Stimulated activated naive B cell treated with anti-CD40 and anti-IgM and Interleukin-4, amounts not matched to agents 10 μg/mL and 1 μg/mL and 100 μg/mL, for 72 hours (primary cell): ENCODE results near the gene MAP1A.
A peak's percentile ranks its signal among the peaks of the same experiment; 100 is the strongest.

ENCODE experiments used
- ATAC-seq, 2 donors: fragments of 150-1000 bp; cut with Tn5 transposase; replicated peaks; 2 replicates each; pipeline ENCODE4 v1.10.0; 2021; ENCODE audit warnings: moderate library complexity in 1 of 2
- DNase-seq: peaks from one replicate; pipeline ENCODE4 v3.0.0; 2021
- H3K27ac Mint-ChIP-seq: one replicate; pipeline ENCODE4 v1.8.0; 2022; ENCODE audit warnings: mild to moderate bottlenecking, mixed read lengths
- H3K27me3 Mint-ChIP-seq, 2 donors: one replicate each; pipeline ENCODE4 v1.8.0; 2022; ENCODE audit warnings: mixed read lengths in 2 of 2
- H3K36me3 Mint-ChIP-seq, 2 donors: one replicate each; pipeline ENCODE4 v1.8.0; 2022; ENCODE audit warnings: mixed read lengths in 2 of 2, mild to moderate bottlenecking in 1 of 2
- H3K4me1 Mint-ChIP-seq, 2 donors: one replicate each; pipeline ENCODE4 v1.8.0; 2022; ENCODE audit warnings: mixed read lengths in 2 of 2, mild to moderate bottlenecking in 1 of 2
- H3K4me3 Mint-ChIP-seq, 2 donors: one replicate each; pipeline ENCODE4 v1.8.0; 2022; ENCODE audit warnings: mild to moderate bottlenecking in 2 of 2, mixed read lengths in 2 of 2, moderate library complexity in 1 of 2
- H3K9me3 Mint-ChIP-seq, 2 donors: one replicate each; pipeline ENCODE4 v1.8.0; 2022; ENCODE audit warnings: mixed read lengths in 2 of 2, mild to moderate bottlenecking in 1 of 2

The MAP1A gene

DNA sequence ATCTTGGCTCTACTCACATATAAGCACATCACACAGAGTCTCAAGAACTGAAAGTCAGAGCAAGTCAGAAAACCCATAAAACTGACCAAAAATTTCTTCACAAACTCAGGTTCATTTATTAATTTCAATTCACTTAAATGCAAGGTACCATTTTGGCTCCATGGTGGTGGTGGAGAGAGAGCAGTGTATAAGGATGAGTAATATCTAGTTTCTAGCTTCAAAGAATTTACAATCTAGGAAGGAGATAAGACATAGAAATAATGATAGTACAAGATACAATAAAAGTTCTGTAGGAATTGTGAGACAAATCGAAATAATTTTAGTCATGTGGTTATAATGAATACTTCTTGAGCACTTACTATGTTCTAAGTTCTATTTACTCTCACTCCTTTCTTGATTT lies 17.8 kb upstream of the MAP1A start:
- Mint-ChIP-seq H3K27me3 (no peaks in the 10 kb centered on the region), H3K9me3 (no peaks in the 10 kb centered on the region), H3K36me3 (no peaks in the 10 kb centered on the region), H3K4me3 (no peak overlapping the region), H3K27ac (no peak overlapping the region), H3K4me1 (no peaks in the 10 kb centered on the region)
- no peak for ATAC-seq
- no peak for DNase-seq

DNA sequence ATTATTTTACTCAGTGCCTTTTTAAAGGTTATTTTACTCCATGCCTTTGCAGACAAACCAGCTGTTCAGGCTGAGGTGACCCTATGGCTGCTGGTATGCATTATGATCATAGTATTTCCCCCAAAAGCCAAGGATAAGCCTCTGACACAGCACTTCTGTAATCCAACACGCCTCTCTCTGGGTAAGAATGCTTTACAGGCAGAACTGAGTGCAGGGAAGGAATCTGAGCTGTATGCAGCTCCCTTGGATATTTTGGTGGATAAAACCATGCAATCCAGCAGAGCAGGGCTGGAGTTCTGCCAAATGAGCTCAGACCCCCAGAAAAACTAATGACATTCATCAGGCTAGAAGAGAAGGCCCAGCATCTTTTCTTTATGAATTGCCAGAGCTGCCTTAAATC lies 11.7 kb upstream of the MAP1A start:
- no peak overlapping the region for H3K4me3 Mint-ChIP-seq
- no peak overlapping the region for H3K27ac Mint-ChIP-seq
- H3K4me1 Mint-ChIP-seq: peaks cover 4 to 12% of the 10 kb centered on the region in 2 donors
- ATAC-seq: no peak
- no peak for DNase-seq
- H3K36me3 Mint-ChIP-seq: no peaks in the 10 kb centered on the region
- H3K9me3 Mint-ChIP-seq: no peaks in the 10 kb centered on the region
- H3K27me3 Mint-ChIP-seq: no peaks in the 10 kb centered on the region

DNA sequence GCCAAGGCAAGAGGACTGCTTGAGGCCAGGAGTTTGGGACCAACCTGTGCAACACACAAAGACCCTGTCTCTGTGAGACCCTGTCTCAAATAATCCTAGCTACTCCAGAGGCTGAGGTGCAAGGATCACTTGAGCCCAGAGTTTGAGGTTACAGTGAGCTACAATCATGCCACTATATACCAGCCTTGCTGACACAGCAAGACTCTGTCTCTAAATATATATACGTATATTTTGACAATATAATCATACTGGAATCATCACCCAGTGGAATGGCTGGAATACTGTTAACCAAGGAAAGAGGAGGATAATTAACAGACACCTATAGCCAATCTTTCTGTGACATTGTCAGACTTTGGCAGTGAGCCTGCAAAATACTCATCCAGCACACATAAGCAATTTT lies 9.0 kb upstream of the MAP1A start:
- no peaks in the 10 kb centered on the region for H3K9me3 Mint-ChIP-seq
- no peaks in the 10 kb centered on the region for H3K36me3 Mint-ChIP-seq
- DNase-seq: no peak
- H3K27me3 Mint-ChIP-seq: peaks cover 4 to 13% of the 10 kb centered on the region in 2 donors
- peaks cover 9 to 22% of the 10 kb centered on the region in 2 donors for H3K4me1 Mint-ChIP-seq
- no peak for ATAC-seq
- H3K4me3 Mint-ChIP-seq: no peak overlapping the region
- H3K27ac Mint-ChIP-seq: no peak overlapping the region

DNA sequence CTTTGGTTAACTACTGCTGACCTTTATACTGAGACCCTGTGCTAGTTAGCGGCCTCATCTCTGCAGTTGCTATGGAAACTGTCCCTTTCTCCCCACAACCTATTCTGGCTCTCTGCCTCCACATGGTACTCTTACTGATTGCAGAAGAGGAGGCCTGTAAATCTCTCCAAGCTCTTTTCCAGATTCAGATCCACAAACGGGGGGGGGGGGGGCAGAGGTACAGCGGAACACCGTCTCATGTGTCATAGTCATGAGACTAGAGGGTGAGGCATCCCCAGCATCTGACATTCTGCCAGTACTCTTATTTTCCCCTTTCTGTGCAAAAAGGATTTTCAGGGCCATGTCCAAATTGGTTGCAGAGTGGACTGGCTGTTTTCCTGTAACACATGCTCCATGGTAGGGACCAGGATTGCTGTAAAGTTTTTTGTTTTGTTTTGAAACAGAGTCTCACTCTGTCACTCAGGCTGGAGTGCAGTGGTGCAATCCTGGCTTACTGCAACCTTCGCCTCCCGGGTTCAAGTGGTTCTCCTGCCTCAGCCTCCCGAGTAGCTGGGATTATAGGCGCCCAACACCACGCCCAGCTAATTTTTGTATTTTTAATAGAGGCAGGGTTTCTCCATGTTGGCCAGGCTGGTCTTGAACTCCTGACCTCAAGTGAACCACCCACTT lies 8.3 kb upstream of the MAP1A start:
- H3K4me3 Mint-ChIP-seq: no peak overlapping the region
- no peak overlapping the region for H3K27ac Mint-ChIP-seq
- H3K27me3 Mint-ChIP-seq: peaks cover 4 to 13% of the 10 kb centered on the region in 2 donors
- ATAC-seq (no peak), DNase-seq (no peak)
- H3K9me3 Mint-ChIP-seq: no peaks in the 10 kb centered on the region
- H3K4me1 Mint-ChIP-seq: peaks cover 11 to 28% of the 10 kb centered on the region in 2 donors
- no peaks in the 10 kb centered on the region for H3K36me3 Mint-ChIP-seq

DNA sequence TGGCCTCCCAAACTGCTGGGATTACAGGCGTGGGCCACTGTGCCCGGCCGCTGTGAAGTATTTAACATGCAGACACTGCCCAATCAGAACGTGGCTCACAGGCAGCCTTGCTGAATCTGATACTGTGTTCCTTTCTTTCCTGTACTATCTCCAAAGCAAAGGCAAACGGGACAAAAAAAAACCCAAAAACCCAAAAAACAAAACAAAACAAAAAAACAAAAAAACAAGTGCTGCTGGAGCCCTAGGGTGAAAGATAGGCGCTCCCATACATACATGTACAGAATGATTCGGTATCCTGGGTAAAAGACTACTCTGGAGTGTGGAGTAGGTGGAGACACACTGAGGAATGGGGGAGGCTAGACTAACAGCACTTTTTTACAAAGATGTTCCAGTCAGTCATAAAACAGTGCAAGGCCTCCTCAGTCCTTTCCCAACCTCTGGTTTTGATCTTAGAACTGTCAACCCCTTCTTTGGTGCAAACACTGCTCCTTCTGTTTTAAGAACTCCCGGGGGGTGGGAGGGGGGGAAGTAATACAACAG lies 7.7 kb upstream of the MAP1A start:
- Mint-ChIP-seq H3K4me1 (peaks cover 13 to 33% of the 10 kb centered on the region in 2 donors), H3K27me3 (peaks cover 8 to 13% of the 10 kb centered on the region in 2 donors), H3K27ac (peak overlapping the region; percentile 95), H3K9me3 (no peaks in the 10 kb centered on the region), H3K4me3 (peak overlapping the region; percentile 95 to 97), H3K36me3 (no peaks in the 10 kb centered on the region)
- DNase-seq (no peak), ATAC-seq (no peak)

DNA sequence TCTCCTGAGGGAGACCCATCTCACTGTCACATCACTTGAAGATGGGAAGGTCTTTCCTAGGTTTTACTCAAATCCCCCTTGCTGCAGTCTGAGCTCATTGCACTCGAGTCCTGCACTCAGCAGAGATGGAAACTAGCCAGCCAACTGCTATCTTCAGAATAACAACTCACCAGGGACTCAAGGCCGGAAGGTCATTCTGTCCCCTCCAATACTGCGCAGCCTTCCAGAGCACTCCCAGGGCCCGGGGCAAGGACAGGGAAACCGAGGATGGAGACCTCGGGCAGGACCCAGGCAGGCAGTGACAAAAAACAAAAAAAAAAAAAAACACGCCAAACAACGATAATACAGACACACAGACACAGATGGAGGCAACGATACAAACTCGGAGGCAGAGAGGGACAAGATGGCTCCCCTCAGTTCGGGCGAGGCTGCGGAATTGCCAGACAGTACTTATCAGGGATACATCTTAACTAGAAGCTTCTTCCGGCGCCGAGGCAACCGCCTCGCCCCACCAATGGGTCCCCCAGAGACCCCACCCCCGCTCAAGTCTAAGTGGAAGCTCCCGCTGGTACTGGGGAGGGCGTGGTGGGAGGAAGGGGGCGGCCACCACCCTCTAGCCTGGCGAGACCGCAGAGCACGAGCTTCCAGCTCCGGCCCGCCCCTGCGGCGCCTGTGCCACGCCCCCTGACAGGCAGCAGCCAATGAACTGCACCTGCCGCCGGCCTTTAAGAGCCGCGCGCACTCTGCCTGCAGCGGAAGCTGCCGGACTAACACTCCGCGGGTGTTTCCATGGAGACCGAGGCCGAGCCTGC lies 7.0 kb upstream of the MAP1A start:
- peaks cover 13 to 33% of the 10 kb centered on the region in 2 donors for H3K4me1 Mint-ChIP-seq
- peaks cover 8 to 13% of the 10 kb centered on the region in 2 donors for H3K27me3 Mint-ChIP-seq
- no peaks in the 10 kb centered on the region for H3K36me3 Mint-ChIP-seq

DNA sequence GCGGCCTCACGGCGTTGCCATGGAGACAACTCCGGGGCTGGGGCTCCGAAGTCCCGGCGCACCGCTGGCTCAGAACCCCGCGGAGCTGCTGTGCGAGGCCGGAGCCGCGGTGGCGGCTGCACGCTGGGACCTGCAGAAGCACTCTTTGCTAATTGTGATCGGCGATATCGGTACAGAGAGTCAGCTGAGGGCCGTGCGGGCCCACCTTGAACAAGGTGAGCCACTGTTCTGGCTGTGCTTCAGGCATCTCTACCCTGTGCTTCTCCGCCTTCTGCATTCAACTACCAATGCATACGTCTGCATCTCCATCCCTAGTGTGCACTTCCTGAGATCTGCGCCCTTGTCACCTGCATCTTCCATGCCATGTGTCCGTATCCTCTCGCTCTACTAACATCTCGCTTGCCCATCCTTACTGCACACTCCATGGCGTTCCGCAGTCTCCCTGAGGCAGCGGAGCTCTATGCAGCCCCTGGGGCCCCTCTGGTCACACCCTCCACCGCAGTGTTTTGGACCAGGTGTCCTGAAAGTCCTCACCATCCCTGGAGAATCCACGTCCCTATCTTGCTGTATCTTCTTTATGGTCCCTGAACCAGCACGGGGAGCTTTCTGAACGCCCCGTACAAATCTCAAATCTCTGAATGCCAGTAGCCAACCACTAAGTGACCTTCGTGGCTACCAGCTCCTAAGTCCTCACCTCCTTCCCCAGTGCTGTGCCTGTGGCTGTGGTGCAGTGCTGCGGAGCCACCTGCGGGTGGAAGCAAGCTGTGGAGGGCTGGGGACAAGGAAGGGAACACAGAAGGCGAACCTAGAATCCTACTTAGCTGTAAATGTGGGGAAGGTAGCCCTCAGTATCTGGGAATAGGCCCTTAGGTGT lies 6.2 kb upstream of the MAP1A start:
- DNase-seq (no peak), ATAC-seq (peak in 1 of 2 donors; percentile 0)
- H3K4me3 Mint-ChIP-seq: peak overlapping the region; percentile 95 to 97
- H3K4me1 Mint-ChIP-seq: peaks cover 14 to 38% of the 10 kb centered on the region in 2 donors
- H3K27ac Mint-ChIP-seq: peak overlapping the region; percentile 1
- no peaks in the 10 kb centered on the region for H3K36me3 Mint-ChIP-seq
- peaks cover 15 to 20% of the 10 kb centered on the region in 2 donors for H3K27me3 Mint-ChIP-seq
- no peaks in the 10 kb centered on the region for H3K9me3 Mint-ChIP-seq

More for the DNA sequence above, 7.0 kb upstream of the MAP1A start:
- DNase-seq (peak; percentile 97), ATAC-seq (peak; percentile 94 to 97)
- peak overlapping the region; percentile 95 to 97 for H3K4me3 Mint-ChIP-seq
- no peaks in the 10 kb centered on the region for H3K9me3 Mint-ChIP-seq
- peak overlapping the region; percentile 95 for H3K27ac Mint-ChIP-seq

DNA sequence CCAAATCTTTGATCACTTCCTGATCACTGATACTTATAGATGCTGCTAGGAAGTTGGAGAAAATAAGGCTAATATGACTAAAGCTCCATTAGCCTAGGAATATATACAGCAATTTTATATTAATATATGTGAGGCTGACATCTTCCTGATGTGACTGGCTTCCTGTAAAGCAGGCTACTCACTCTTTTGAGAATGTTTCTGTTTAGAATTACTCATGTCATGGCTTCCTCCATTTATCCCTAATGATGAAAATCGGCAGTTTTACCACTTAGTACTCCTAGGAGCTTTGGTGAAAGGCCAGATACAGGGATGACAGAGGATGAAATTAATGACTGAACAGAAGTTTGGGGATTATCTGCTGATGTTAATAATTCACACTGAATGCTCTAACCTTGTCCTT lies 3.9 kb upstream of the MAP1A start:
- DNase-seq: no peak
- Mint-ChIP-seq H3K4me1 (peaks cover 31 to 61% of the 10 kb centered on the region in 2 donors), H3K4me3 (no peak overlapping the region), H3K27me3 (peaks cover 33 to 42% of the 10 kb centered on the region in 2 donors), H3K36me3 (no peaks in the 10 kb centered on the region), H3K9me3 (no peaks in the 10 kb centered on the region), H3K27ac (no peak overlapping the region)
- no peak for ATAC-seq

DNA sequence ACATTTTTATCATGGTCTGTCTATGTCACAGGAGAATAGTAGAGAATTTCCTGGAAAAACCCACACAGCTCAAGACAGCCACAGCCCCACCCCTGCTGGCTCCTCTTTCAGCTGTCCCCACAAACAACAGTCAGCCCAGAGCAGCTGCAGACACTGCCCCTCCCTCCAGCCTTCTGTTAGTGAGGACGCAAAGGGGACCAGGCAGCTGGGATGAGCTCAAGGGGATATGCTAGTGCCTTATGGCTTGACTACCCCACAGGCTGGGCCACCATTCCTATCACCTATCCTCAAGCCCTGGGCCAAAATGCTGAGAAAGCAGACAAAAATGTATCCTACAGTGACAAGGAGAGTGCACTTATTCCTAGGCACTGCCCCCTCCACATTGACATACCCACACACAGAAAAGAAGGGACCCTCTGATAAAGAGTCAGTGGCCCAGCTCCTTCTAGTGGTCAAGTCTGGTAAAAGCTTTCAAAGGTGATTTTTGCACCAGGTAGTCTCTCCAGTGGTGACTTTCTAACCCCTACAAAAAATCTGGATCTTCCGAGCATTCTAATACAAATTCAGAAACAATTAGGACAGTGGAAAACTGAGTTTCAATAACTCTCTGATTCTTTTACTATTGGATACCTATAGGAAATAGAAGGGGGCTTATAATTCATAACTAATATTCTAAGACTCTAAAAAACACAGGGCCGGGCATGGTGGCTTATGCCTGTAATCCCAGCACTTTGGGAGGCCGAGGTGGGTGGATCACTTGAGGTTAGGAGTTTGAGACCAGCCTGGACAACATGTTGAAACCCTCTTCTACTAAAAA lies 3.0 kb upstream of the MAP1A start:
- Mint-ChIP-seq H3K4me1 (peaks cover 38 to 69% of the 10 kb centered on the region in 2 donors), H3K27ac (no peak overlapping the region)

DNA sequence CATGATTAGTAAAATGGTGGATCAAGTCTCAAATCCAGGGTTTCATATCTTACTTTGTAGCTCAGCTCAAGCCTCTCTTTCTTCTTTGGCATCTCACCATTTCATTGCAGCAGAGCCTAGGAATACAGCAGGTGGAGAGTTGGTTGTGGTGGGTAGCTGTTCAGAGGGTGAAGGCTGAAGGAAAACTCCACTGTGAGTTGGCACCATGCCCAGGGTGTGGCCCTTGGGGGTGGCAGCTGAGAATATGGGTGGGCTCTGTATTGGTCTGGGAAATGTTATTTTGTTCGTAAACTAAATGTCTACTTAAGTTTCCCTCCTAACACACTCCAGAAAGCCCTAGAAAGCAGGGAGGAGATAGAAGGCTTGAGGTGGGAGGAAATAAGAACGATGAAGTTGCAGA lies 1.7 kb upstream of the MAP1A start:
- H3K27me3 Mint-ChIP-seq: peaks cover 35 to 58% of the 10 kb centered on the region in 2 donors
- no peak overlapping the region for H3K27ac Mint-ChIP-seq
- ATAC-seq: no peak
- H3K36me3 Mint-ChIP-seq: no peaks in the 10 kb centered on the region
- no peak overlapping the region for H3K4me3 Mint-ChIP-seq
- DNase-seq: no peak
- H3K4me1 Mint-ChIP-seq: peaks cover 34 to 58% of the 10 kb centered on the region in 2 donors
- H3K9me3 Mint-ChIP-seq: no peaks in the 10 kb centered on the region

More for the DNA sequence above, 3.0 kb upstream of the MAP1A start:
- no peak for ATAC-seq
- no peak for DNase-seq
- no peaks in the 10 kb centered on the region for H3K9me3 Mint-ChIP-seq
- peaks cover 35 to 51% of the 10 kb centered on the region in 2 donors for H3K27me3 Mint-ChIP-seq
- no peak overlapping the region for H3K4me3 Mint-ChIP-seq
- no peaks in the 10 kb centered on the region for H3K36me3 Mint-ChIP-seq

DNA sequence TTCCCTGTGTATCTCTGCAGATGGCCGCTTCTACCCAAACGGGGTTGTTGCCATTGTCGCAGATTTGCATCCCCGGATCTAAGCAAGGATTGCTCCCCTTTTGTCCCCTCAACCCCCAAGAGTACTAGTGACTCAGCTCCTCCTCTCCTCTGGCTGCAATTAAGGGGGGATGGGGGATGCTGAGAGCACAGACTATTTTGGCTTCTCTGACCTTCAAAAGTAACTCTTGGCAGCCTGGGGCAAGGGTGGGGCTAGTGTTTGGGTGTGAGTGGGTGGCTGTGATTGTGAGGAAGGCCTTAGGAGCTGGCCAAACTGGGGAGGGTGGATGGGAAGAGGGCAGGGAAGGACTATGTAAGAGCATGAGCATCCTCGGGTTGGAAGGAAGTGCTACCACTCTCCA lies 1.2 kb upstream of the MAP1A start:
- H3K4me1 Mint-ChIP-seq: peaks cover 33 to 53% of the 10 kb centered on the region in 2 donors
- peaks cover 35 to 57% of the 10 kb centered on the region in 2 donors for H3K27me3 Mint-ChIP-seq
- H3K36me3 Mint-ChIP-seq: no peaks in the 10 kb centered on the region
- ATAC-seq (no peak), DNase-seq (no peak)
- no peak overlapping the region for H3K27ac Mint-ChIP-seq
- no peak overlapping the region for H3K4me3 Mint-ChIP-seq
- no peaks in the 10 kb centered on the region for H3K9me3 Mint-ChIP-seq

DNA sequence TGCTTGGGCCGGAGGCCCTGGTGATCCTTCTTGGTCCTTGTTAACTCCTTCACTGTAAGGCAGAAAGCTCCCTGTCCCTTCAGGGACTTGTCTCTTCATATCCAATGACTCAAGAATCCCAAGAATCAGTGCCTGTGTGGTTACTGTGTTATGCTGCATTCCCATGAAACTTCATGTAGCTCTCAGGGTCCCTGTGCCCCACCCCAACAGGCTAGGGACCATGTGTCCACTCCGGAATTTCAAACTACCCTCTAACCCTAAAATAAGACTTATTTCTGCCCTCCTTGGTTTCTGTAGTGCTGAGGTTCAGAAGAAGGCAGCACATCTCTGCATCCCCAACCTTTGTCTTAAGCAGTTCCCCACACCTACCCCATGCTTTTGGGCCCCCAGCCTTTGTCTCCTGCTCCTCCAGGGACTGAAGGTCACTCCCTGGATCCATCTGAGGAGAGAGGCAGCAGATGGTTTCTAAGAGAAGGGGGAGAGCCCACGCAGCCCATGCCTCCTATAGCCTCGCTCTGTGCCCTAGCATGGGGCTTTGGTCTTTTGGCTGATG lies 531 bp upstream of the MAP1A start:
- no peak for DNase-seq
- Mint-ChIP-seq H3K4me1 (peaks cover 29 to 48% of the 10 kb centered on the region in 2 donors), H3K27me3 (peaks cover 35 to 50% of the 10 kb centered on the region in 2 donors), H3K9me3 (no peaks in the 10 kb centered on the region), H3K4me3 (peak overlapping the region in 1 of 2 donors; percentile 58), H3K27ac (no peak overlapping the region), H3K36me3 (no peaks in the 10 kb centered on the region)
- ATAC-seq: no peak

DNA sequence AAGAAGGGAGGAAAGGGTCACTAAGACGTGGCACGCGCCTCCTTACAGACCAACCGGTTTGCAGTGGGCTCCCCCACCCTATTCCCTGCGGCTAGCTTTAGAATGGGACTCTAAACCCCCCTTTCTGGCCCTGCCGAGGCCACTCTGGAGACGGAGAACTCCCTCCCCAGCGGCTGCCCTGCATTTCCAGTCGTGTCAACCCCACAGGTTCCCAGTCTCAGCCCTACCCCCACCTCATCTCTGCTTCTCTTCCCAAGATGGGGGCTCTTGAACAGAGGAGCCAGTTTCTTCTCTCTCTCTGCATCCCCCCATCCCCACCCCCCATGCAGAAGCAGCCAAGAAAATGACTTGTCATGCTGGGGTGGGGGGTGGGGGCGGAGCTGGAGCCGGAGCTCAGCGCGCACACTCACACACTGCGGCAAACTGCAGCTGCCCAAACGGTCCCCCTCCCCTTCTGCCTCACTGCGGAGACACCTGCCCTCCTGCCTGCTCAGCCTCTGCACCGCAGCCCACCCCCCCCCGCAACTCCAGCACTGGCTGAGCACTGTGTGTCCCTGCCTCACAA lies 871 bp downstream of the MAP1A start:
- DNase-seq (no peak), ATAC-seq (peak; percentile 45 to 51)
- H3K27ac Mint-ChIP-seq: peak overlapping the region; percentile 67
- H3K4me1 Mint-ChIP-seq: peaks cover 29 to 48% of the 10 kb centered on the region in 2 donors
- peaks cover 31 to 45% of the 10 kb centered on the region in 2 donors for H3K27me3 Mint-ChIP-seq
- no peaks in the 10 kb centered on the region for H3K36me3 Mint-ChIP-seq
- H3K9me3 Mint-ChIP-seq: no peaks in the 10 kb centered on the region
- H3K4me3 Mint-ChIP-seq: peak overlapping the region; percentile 80 to 89
